ENCODE data around the gene RUNX1. TPM values are rescaled to one million over a fixed set of nuclear protein-coding genes. Genes with fewer than 3 reads are reported as not detected.

RUNX1 gene
- total RNA-seq, 6 experiments from 2014 or later = 2.9 to 18.3 (median 4.3) TPM

DNA sequence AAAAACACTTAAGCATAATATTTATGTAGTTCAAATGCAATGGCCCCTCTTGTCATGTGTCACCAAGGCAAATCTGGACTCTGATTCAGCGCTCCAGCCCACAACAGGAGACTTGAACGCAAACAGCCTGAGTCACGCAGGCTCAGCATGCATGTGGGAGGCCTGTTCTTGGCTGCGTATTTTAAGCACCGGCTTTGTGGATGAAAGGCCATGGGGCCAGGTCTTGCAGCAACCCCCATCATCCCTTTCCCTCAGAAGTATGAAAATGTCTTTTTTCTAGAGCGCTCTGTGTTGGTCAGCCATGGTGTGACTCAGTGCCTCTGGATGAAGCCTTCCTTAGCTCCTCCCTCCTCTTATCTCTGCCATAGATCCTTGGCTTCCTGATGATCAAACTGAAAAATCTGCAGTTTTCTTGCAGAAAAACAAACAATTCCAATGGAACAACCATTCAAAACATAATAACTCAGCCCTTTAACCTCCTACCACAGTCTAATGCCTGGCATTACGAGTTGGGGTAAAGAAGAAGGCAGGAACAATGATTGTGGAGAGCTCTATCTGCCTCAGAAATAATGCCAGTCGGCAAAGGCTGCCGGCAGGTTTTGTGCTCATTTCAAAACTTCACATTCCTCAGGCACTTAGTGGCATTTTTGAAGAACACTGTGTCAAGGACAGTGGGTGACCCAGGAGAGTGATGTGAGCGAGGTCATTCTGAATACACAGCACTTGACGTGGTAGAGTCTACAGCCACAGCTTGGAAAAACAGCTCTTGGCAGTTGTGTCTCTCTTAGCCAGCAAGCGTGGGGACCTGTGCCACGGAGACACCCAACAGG, 212.8 kb downstream of the RUNX1 start:
- Histone ChIP-seq H3K36me3 (peaks cover 0 to 2% (median 0%) of the 10 kb centered on the region in 4 donors), H3K4me1 (peaks cover 0 to 32% (median 5%) of the 10 kb centered on the region in 4 donors), H3K4me3 (peak overlapping the region in 1 of 3 donors; percentile 46), H3K27ac (peak overlapping the region; percentile 55 to 86 (median 71)), H3K27me3 (no peaks in the 10 kb centered on the region), H3K9me3 (no peaks in the 10 kb centered on the region)
- intact Hi-C loops (cut with DNase I) = no loop called here
- peak; percentile 89 for TF ChIP-seq POLR2A (IDR thresholded peaks at IDR 0.05)
- TF ChIP-seq, protein P1, sequence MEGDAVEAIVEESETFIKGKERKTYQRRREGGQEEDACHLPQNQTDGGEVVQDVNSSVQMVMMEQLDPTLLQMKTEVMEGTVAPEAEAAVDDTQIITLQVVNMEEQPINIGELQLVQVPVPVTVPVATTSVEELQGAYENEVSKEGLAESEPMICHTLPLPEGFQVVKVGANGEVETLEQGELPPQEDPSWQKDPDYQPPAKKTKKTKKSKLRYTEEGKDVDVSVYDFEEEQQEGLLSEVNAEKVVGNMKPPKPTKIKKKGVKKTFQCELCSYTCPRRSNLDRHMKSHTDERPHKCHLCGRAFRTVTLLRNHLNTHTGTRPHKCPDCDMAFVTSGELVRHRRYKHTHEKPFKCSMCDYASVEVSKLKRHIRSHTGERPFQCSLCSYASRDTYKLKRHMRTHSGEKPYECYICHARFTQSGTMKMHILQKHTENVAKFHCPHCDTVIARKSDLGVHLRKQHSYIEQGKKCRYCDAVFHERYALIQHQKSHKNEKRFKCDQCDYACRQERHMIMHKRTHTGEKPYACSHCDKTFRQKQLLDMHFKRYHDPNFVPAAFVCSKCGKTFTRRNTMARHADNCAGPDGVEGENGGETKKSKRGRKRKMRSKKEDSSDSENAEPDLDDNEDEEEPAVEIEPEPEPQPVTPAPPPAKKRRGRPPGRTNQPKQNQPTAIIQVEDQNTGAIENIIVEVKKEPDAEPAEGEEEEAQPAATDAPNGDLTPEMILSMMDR (IDR thresholded peaks at IDR 0.05) = no peak
- DNase-seq = peak; percentile 83 to 88 (median 85)
- ATAC-seq = peak; percentile 70 to 81 (median 78)
- 19% methylated on average over 9 of the region's 13 CpGs for WGBS (ENCODE audit: insufficient coverage, low coverage, low lambda C conversion rate, missing lambda C conversion rate)

DNA sequence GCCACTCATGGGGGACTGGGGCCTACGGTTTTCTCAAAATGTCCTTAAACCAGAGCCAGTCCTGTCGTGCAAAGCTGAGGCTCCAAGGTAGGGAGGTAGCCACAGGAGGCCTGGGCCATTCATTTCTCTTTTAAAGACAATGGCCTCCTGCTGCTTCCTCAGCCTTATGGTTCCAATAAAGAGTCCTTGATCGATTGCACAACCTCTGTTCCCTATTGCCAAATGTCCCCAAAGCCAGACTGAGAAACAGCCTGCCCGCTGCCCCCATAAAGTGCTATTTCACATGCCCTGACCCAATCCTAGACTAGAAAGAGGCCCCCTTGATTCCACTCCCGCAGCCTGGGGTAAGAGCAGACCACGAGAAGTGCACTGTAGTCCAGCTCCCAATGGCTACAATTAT, 213.6 kb downstream of the RUNX1 start:
- 55% methylated on average over 4 of the region's 6 CpGs for WGBS (ENCODE audit: insufficient coverage, low coverage, low lambda C conversion rate, missing lambda C conversion rate)
- peak in 2 of 3 donors; percentile 62 to 71 for DNase-seq
- no peaks in the 10 kb centered on the region for H3K27me3 ChIP-seq
- peak overlapping the region; percentile 48 to 86 (median 71) for H3K27ac ChIP-seq
- no peaks in the 10 kb centered on the region for H3K36me3 ChIP-seq
- TF ChIP-seq, protein P1 (IDR thresholded peaks at IDR 0.05) = no peak
- TF ChIP-seq POLR2A (IDR thresholded peaks at IDR 0.05) = no peak
- no peaks in the 10 kb centered on the region for H3K9me3 ChIP-seq
- peaks cover 0 to 32% (median 5%) of the 10 kb centered on the region in 4 donors for H3K4me1 ChIP-seq
- H3K4me3 ChIP-seq = no peak overlapping the region
- ATAC-seq = peak; percentile 35 to 60 (median 43)
- intact Hi-C loops (cut with DNase I) = no loop called here

DNA sequence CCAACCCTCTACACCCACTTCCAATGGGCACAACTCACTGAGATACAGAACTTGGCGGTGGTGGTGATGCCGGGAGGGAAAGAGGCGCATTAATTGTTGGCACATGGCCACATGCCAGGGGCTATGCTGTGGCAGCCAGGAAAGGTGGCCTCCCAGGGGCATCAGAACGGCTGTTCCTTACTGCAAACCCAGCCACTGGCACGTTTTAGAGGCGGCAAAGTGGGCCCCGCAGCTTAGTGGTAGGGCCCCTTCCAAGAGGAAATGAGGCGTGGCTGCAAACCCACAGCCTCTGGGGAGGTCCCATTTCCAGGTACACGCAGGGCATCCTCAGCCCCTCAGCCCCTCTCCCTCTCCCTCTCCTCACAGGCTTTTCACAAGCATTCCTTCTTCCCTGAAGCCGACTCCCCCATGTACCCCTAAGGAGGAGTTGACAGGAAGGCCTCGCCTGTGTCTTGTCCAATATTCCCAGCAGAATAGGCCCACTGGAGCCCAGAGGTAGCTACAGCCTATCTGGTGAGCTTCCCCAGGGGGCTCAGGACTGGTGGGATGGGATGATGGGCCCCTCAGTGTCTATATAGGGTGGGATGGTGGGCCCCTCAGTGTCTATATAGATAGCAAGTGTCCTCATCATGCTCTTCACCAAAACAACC, 214.1 kb downstream of the RUNX1 start:
- 69% methylated on average over 2 of the region's 11 CpGs for WGBS (ENCODE audit: insufficient coverage, low coverage, low lambda C conversion rate, missing lambda C conversion rate)
- ATAC-seq (no peak), DNase-seq (no peak)
- no peak for TF ChIP-seq POLR2A (IDR thresholded peaks at IDR 0.05)
- TF ChIP-seq, protein P1 (IDR thresholded peaks at IDR 0.05) = no peak
- Histone ChIP-seq H3K4me1 (peaks cover 0 to 32% (median 5%) of the 10 kb centered on the region in 4 donors), H3K27ac (peak overlapping the region; percentile 48 to 86 (median 71)), H3K27me3 (no peaks in the 10 kb centered on the region), H3K4me3 (no peak overlapping the region), H3K36me3 (no peaks in the 10 kb centered on the region), H3K9me3 (no peaks in the 10 kb centered on the region)
- intact Hi-C loops (cut with DNase I) = no loop called here

DNA sequence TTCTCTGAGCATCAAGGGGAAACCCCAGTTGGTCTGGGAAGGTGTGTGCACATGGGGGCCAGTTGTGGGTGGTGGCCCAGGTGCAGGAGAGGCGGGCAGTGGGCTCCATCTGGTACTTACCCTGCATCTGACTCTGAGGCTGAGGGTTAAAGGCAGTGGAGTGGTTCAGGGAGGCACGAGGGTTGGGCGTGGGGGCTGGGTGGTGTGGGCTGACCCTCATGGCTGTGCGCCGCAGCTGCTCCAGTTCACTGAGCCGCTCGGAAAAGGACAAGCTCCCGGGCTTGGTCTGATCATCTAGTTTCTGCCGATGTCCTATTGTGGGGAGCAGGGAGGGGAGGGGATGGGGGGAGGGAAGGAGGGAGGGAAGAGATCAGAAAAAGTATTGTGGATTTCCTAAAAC, 214.8 kb downstream of the RUNX1 start:
- H3K27me3 ChIP-seq = no peaks in the 10 kb centered on the region
- peaks cover 0 to 32% (median 5%) of the 10 kb centered on the region in 4 donors for H3K4me1 ChIP-seq
- TF ChIP-seq POLR2A (IDR thresholded peaks at IDR 0.05) = no peak
- TF ChIP-seq, protein P1 (IDR thresholded peaks at IDR 0.05) = no peak
- no peaks in the 10 kb centered on the region for H3K9me3 ChIP-seq
- intact Hi-C loops (cut with DNase I) = no loop called here
- no peak overlapping the region for H3K4me3 ChIP-seq
- H3K27ac ChIP-seq = peak overlapping the region in 1 of 3 donors; percentile 21
- ATAC-seq (no peak), DNase-seq (no peak)
- WGBS (ENCODE audit: insufficient coverage, low coverage, low lambda C conversion rate, missing lambda C conversion rate) = 92% methylated on average over 2 of the region's 9 CpGs
- H3K36me3 ChIP-seq = no peaks in the 10 kb centered on the region

Data from right lobe of liver (tissue), 6 donors.